ENCODE measurements around the gene ALDOA.

DNA sequence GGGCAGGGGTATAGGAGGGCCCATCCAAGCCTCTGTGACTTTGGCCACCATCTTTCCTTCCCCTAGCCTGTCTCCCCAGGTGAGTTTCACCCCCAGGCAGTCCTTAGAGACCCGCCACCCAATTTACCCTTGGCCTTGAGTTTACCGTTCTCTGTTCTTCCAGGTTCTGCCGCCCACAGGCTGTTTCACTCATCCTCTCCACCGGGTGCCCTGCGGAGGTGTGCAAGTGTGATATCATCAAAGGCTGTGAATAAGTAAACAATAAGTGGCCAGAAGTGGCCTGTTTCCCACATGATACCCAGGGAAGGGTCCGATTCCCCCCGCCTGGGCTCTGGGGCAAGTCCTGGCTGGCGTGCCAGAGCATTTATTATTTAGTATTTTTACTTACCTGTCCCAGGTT is 19.4 kb upstream of the ALDOA start:
- TF ChIP-seq NFRKB (IDR thresholded peaks at IDR 0.05; ENCODE audit: low read depth) (no peak), NFATC3 (IDR thresholded peaks at IDR 0.05) (no peak), BCOR (IDR thresholded peaks at IDR 0.05) (no peak), HCFC1 (IDR thresholded peaks at IDR 0.05; ENCODE audit: low read depth, low read length) (no peak), FOSL1 (tag; conservative IDR thresholded peaks at IDR 0.05) (no peak), PATZ1 (CRISPR knock-in tag; IDR thresholded peaks at IDR 0.05; ENCODE audit: borderline replicate concordance) (no peak), MXI1 (IDR thresholded peaks at IDR 0.05; ENCODE audit: low read depth, low read length) (no peak), ETV5 (CRISPR knock-in tag; IDR thresholded peaks at IDR 0.05; ENCODE audit: low read depth) (no peak)
- TF ChIP-seq, protein P1, sequence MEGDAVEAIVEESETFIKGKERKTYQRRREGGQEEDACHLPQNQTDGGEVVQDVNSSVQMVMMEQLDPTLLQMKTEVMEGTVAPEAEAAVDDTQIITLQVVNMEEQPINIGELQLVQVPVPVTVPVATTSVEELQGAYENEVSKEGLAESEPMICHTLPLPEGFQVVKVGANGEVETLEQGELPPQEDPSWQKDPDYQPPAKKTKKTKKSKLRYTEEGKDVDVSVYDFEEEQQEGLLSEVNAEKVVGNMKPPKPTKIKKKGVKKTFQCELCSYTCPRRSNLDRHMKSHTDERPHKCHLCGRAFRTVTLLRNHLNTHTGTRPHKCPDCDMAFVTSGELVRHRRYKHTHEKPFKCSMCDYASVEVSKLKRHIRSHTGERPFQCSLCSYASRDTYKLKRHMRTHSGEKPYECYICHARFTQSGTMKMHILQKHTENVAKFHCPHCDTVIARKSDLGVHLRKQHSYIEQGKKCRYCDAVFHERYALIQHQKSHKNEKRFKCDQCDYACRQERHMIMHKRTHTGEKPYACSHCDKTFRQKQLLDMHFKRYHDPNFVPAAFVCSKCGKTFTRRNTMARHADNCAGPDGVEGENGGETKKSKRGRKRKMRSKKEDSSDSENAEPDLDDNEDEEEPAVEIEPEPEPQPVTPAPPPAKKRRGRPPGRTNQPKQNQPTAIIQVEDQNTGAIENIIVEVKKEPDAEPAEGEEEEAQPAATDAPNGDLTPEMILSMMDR (IDR thresholded peaks at IDR 0.05 in 2 of 3, conservative IDR thresholded peaks at IDR 0.05 in 1 of 3; ENCODE audit: insufficient read depth in 2 of 3, low read depth in 1 of 3, low read length in 3 of 3) = no peak
- TF ChIP-seq, protein P2, sequence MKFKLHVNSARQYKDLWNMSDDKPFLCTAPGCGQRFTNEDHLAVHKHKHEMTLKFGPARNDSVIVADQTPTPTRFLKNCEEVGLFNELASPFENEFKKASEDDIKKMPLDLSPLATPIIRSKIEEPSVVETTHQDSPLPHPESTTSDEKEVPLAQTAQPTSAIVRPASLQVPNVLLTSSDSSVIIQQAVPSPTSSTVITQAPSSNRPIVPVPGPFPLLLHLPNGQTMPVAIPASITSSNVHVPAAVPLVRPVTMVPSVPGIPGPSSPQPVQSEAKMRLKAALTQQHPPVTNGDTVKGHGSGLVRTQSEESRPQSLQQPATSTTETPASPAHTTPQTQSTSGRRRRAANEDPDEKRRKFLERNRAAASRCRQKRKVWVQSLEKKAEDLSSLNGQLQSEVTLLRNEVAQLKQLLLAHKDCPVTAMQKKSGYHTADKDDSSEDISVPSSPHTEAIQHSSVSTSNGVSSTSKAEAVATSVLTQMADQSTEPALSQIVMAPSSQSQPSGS (CRISPR knock-in tag; IDR thresholded peaks at IDR 0.05) = no peak

Data from K562 (cell line).